IMR-90 (cell line): ENCODE data around the gene AHNAK. TPM values are rescaled to one million over a fixed set of nuclear protein-coding genes. Genes with fewer than 3 reads are reported as not detected.
A peak's percentile ranks its signal among the peaks of the same experiment; 100 is the strongest.

Experiments
- ATAC-seq: fragments of 200-7000 bp; cut with Tn5 transposase; 2 replicates; pipeline ENCODE4 v1.9.1; 2020; ENCODE audit warnings: low read depth, mild to moderate bottlenecking, moderate library complexity
- BruUV-seq: library from RNA; stranded (reverse); fragments of 400-500 nt; replicated peaks from 2 replicates; lab custom pipeline; 2021; lab: Mats Ljungman, UMichigan
- CTCF ChIA-PET: fragments of 300-600 bp; formaldehyde crosslinking; extraction: SDS; loops from one replicate; lab custom pipeline; 2021; ENCODE audit warnings: antibody characterized with exemption; lab: Yijun Ruan, JAX
- POLR2A ChIA-PET: fragments of 300-600 bp; sonication (Branson Sonifier 250); formaldehyde crosslinking; loops from one replicate; lab custom pipeline; 2022; ENCODE audit warnings: antibody characterized with exemption; ENCODE audit not compliant: unreplicated experiment; lab: Charles Lee
- DNase-seq: peaks from one replicate; pipeline ENCODE4 v3.0.0; 2013
- H2AFZ ChIP-seq: replicated peaks from 2 replicates; pipeline ENCODE3; 2013; ENCODE audit warnings: low read length, mild to moderate bottlenecking; ENCODE audit not compliant: poor library complexity
- H2AK5ac ChIP-seq: 2 replicates; pipeline ENCODE4 v1.6.1; 2013; ENCODE audit warnings: low read depth, low read length, inconsistent platforms
- H2AK9ac ChIP-seq: replicated peaks from 2 replicates; pipeline ENCODE3; 2013; ENCODE audit warnings: mild to moderate bottlenecking, low read depth, low read length, moderate library complexity; ENCODE audit not compliant: poor library complexity
- H2BK120ac ChIP-seq: 2 replicates; pipeline ENCODE4 v1.6.1; 2013; ENCODE audit warnings: low read depth, low read length, inconsistent platforms
- H2BK15ac ChIP-seq: 3 replicates; pipeline ENCODE4 v1.6.1; 2013; ENCODE audit warnings: low read depth, low read length, inconsistent platforms
- H2BK20ac ChIP-seq: 2 replicates; pipeline ENCODE4 v1.6.1; 2013; ENCODE audit warnings: low read depth, mild to moderate bottlenecking, inconsistent platforms, low read length, moderate library complexity
- H2BK5ac ChIP-seq: 2 replicates; pipeline ENCODE4 v1.6.1; 2013; ENCODE audit warnings: mild to moderate bottlenecking, low read depth, low read length, inconsistent platforms; ENCODE audit not compliant: poor library complexity, severe bottlenecking
- H3K14ac ChIP-seq: replicated peaks from 2 replicates; pipeline ENCODE4 v1.6.1; 2013; ENCODE audit warnings: low read depth, low read length, inconsistent platforms
- H3K18ac ChIP-seq: 2 replicates; pipeline ENCODE4 v1.6.1; 2013; ENCODE audit warnings: low read depth, low read length, control low read depth
- H3K23ac ChIP-seq: 2 replicates; pipeline ENCODE4 v1.6.1; 2013; ENCODE audit warnings: low read depth, low read length, inconsistent platforms
- H3K27ac ChIP-seq: 2 replicates; pipeline ENCODE4 v1.5.1; 2013; ENCODE audit warnings: mild to moderate bottlenecking, control low read depth, low read length; ENCODE audit not compliant: insufficient read depth
- H3K27me3 ChIP-seq: 2 replicates; pipeline ENCODE4 v1.6.1; 2013; ENCODE audit warnings: low read length; ENCODE audit not compliant: control insufficient read depth, insufficient read depth
- H3K36me3 ChIP-seq: 2 replicates; pipeline ENCODE4 v1.6.1; 2013; ENCODE audit warnings: low read length, mixed read lengths; ENCODE audit not compliant: control insufficient read depth, insufficient read depth
- H3K4ac ChIP-seq: 2 replicates; pipeline ENCODE4 v1.6.1; 2013; ENCODE audit warnings: low read depth, low read length, inconsistent platforms
- H3K4me1 ChIP-seq: 2 replicates; pipeline ENCODE4 v1.6.1; 2013; ENCODE audit warnings: low read length, mixed read lengths; ENCODE audit not compliant: control insufficient read depth, insufficient read depth
- H3K4me2 ChIP-seq: 2 replicates; pipeline ENCODE4 v1.6.1; 2013; ENCODE audit warnings: low read depth, mild to moderate bottlenecking, control low read depth, low read length, moderate library complexity
- H3K4me3 ChIP-seq: 2 replicates; pipeline ENCODE4 v1.5.1; 2013; ENCODE audit warnings: low read depth, mild to moderate bottlenecking, control low read depth, low read length, moderate library complexity; ENCODE audit not compliant: insufficient read depth
- H3K56ac ChIP-seq: 2 replicates; pipeline ENCODE4 v1.6.1; 2013; ENCODE audit warnings: low read length, inconsistent platforms; ENCODE audit not compliant: insufficient read depth; ENCODE audit errors: extremely low read depth
- H3K79me1 ChIP-seq, 2 experiments: 2 replicates each; pipeline ENCODE4 v1.6.1; 2013; ENCODE audit warnings: low read length in 2 of 2, inconsistent platforms in 1 of 2, low read depth in 1 of 2
- H3K9ac ChIP-seq: 2 replicates; pipeline ENCODE4 v1.6.1; 2013; ENCODE audit warnings: low read depth, low read length, control low read depth
- H3K9me1 ChIP-seq: 2 replicates; pipeline ENCODE4 v1.6.1; 2013; ENCODE audit warnings: low read length, inconsistent platforms; ENCODE audit not compliant: insufficient read depth
- H3K9me3 ChIP-seq: 2 replicates; pipeline ENCODE4 v1.6.1; 2013; ENCODE audit warnings: low read length; ENCODE audit not compliant: control insufficient read depth, insufficient read depth
- H4K20me1 ChIP-seq: 2 replicates; pipeline ENCODE4 v1.6.1; 2013; ENCODE audit warnings: low read length, inconsistent platforms; ENCODE audit not compliant: insufficient read depth
- H4K5ac ChIP-seq: 2 replicates; pipeline ENCODE4 v1.6.1; 2013; ENCODE audit warnings: mild to moderate bottlenecking, low read depth, low read length, control low read depth
- H4K8ac ChIP-seq, 2 experiments: 2 replicates each; pipeline ENCODE4 v1.6.1; 2013; ENCODE audit warnings: low read depth in 2 of 2, low read length in 2 of 2, control low read depth in 1 of 2, inconsistent platforms in 1 of 2
- H4K91ac ChIP-seq: 2 replicates; pipeline ENCODE4 v1.6.1; 2013; ENCODE audit warnings: low read depth, low read length, inconsistent platforms; ENCODE audit not compliant: insufficient read depth
- FOS ChIP-seq: fragments of 150-350 bp; IDR thresholded peaks from 2 replicates; pipeline ENCODE4 v1.6.1; 2016; ENCODE audit warnings: low read depth, low read length
- MAFK ChIP-seq: IDR thresholded peaks from 2 replicates; pipeline ENCODE4 v1.6.1; 2012; ENCODE audit warnings: low read depth, low read length, improper control_type of control experiment
- MAZ ChIP-seq: IDR thresholded peaks from 2 replicates; pipeline ENCODE4 v1.6.1; 2012; ENCODE audit warnings: low read depth, mild to moderate bottlenecking, low read length, improper control_type of control experiment, moderate library complexity, borderline replicate concordance
- MXI1 ChIP-seq: IDR thresholded peaks from 2 replicates; pipeline ENCODE4 v1.6.1; 2012; ENCODE audit warnings: low read depth, mild to moderate bottlenecking, low read length, moderate library complexity, borderline replicate concordance
- NFE2L2 ChIP-seq: fragments of 150-350 bp; IDR thresholded peaks from 2 replicates; pipeline ENCODE4 v1.6.1; 2016; ENCODE audit warnings: low read depth, mild to moderate bottlenecking, low read length
- POLR2A ChIP-seq: IDR thresholded peaks from 2 replicates; pipeline ENCODE4 v1.6.1; 2012; ENCODE audit warnings: mild to moderate bottlenecking, low read depth, low read length
- RAD21 ChIP-seq: IDR thresholded peaks from 2 replicates; pipeline ENCODE4 v1.6.1; 2012; ENCODE audit warnings: low read length, improper control_type of control experiment
- RCOR1 ChIP-seq: IDR thresholded peaks from 2 replicates; pipeline ENCODE4 v1.6.1; 2012; ENCODE audit warnings: mild to moderate bottlenecking, low read length, improper control_type of control experiment; ENCODE audit not compliant: insufficient replicate concordance
- RFX5 ChIP-seq: IDR thresholded peaks from 2 replicates; pipeline ENCODE4 v1.8.0; 2012; ENCODE audit warnings: low read depth, mild to moderate bottlenecking, low read length, moderate library complexity
- SMC3 ChIP-seq: fragments of 150-350 bp; IDR thresholded peaks from 2 replicates; pipeline ENCODE4 v1.6.1; 2016; ENCODE audit warnings: low read depth, mild to moderate bottlenecking, antibody characterized with exemption, low read length, moderate library complexity
- USF2 ChIP-seq: fragments of 150-350 bp; IDR thresholded peaks from 2 replicates; pipeline ENCODE4 v1.6.1; 2017; ENCODE audit warnings: mild to moderate bottlenecking, antibody characterized with exemption, low read length, low read depth
- WGBS, 2 experiments: methylation state at CpG; one replicate each; pipeline versions ENCODE4 v1.1.5 to v1.1.7; 2013; ENCODE audit warnings: missing lambda C conversion rate in 2 of 2; ENCODE audit not compliant: insufficient read length in 1 of 2; ENCODE audit errors: extremely low coverage in 2 of 2; 5-methylcytosine and 5-hydroxymethylcytosine counted together
- dilution Hi-C: fragments of 300-500 bp; cut with HindIII; formaldehyde crosslinking; loops from one replicate; pipeline ENCODE4 v1.14.3; 2018; ENCODE audit warnings: low sequenced_read_pairs; ENCODE audit not compliant: unreplicated experiment
- in situ Hi-C: fragments of 300-500 bp; cut with MboI; formaldehyde crosslinking; loops from 3 replicates; pipeline ENCODE4 v1.14.3; 2019; ENCODE audit warnings: low sequenced_read_pairs, inconsistent platforms, mixed read lengths
- intact Hi-C: fragments of 100-400 bp; cut with micrococcal nuclease; formaldehyde crosslinking; loops from 2 replicates; pipeline ENCODE4 v1.10.0; 2022
- polyA plus RNA-seq, 3 experiments: library from polyadenylated mRNA; depleted of rRNA; stranded (reverse); fragments of >200 nt; gene quantifications; 2 replicates each; pipeline ENCODE4 v1.2.3, GENCODE V29; 2012; ENCODE audit warnings: low replicate concordance in 1 of 3
- total RNA-seq: library from RNA; depleted of rRNA; stranded (reverse); fragments of >200 nt; gene quantifications from 2 replicates; pipeline ENCODE4 v1.2.3, GENCODE V29; 2012

Gene AHNAK
- total and polyA plus RNA-seq, 2 of the 4 experiments (the other 2 are of a cell fraction), result 95.1 to 695 TPM

- Histone ChIP-seq H3K4me3 (no peak overlapping the region), H2AFZ (peak overlapping the region; percentile 68), H3K79me1 (peaks cover 0 to 32% of the 10 kb centered on the region in 2 experiments; a peak in 2 of 4 replicates), H3K4me2 (no peak overlapping the region), H3K27ac (peak overlapping the region; percentile 92), H2BK5ac (peak overlapping the region; percentile 87), H4K91ac (peak overlapping the region; percentile 94), H3K9ac (peak overlapping the region; percentile 54; the same call in 1 of the 2 replicates), H4K20me1 (no peaks in the 10 kb centered on the region), H3K14ac (peak overlapping the region; percentile 72), H2AK5ac (peak overlapping the region; percentile 71), H3K4ac (peak overlapping the region; percentile 95), H3K27me3 (no peaks in the 10 kb centered on the region), H3K18ac (peak overlapping the region; percentile 95), H3K9me1 (peaks cover 28% of the 10 kb centered on the region), H2BK120ac (peak overlapping the region; percentile 95), H3K36me3 (no peaks in the 10 kb centered on the region), H3K23ac (peak overlapping the region; percentile 84), H2BK15ac (peak overlapping the region; percentile 89; the same call in 2 of the 3 replicates), H4K8ac (peak overlapping the region; percentile 54 to 79), H2BK20ac (peak overlapping the region; percentile 95), H4K5ac (peak overlapping the region; percentile 82), H3K4me1 (peaks cover 34% of the 10 kb centered on the region), H2AK9ac (peak overlapping the region; percentile 19), H3K56ac (peak overlapping the region; percentile 65), H3K9me3 (no peaks in the 10 kb centered on the region)
- in situ Hi-C loops (no loop called here), dilution Hi-C loops (no loop called here), intact Hi-C loops (loop anchor here (2.0 kb wide), 1 partner anchor 80 kb away; no protein-coding TSS in a partner anchor)
- no TSS peak for BruUV-seq
- ChIA-PET POLR2A (no interaction called here), CTCF (interaction anchor here (1.3 kb wide), 1 partner anchor 112 kb away, joined by 3 read pairs; no protein-coding TSS in a partner anchor)
- 44% methylated on average over 1 of the region's 3 CpGs; no CpG with 5 or more reads in 1 of the 2 experiments for WGBS, 2 experiments
- ATAC-seq (no peak), DNase-seq (no peak)
- TF ChIP-seq NFE2L2 (no peak), RAD21 (no peak), RCOR1 (no peak), MAZ (no peak), POLR2A (no peak), MAFK (no peak), FOS (no peak), SMC3 (no peak), USF2 (no peak), MXI1 (no peak), RFX5 (no peak)
Observed at GRCh38 chr11:62430425-62430824, 116.2 kb downstream of the AHNAK start.
